Thyroid gland (tissue), 4 donors: Measurements from ENCODE around the gene PIEZO2. TPM values are rescaled to one million over a fixed set of nuclear protein-coding genes. Genes with fewer than 3 reads are reported as not detected.

Experiments
- microRNA-seq: library from miRNA; unstranded; fragments of <30 nt; microRNA quantifications from one replicate; pipeline ENCODE4, GENCODE V29; 2016
- small RNA-seq: library from RNA; depleted of rRNA; stranded (forward); fragments of <200 nt; gene quantifications from one replicate; pipeline ENCODE3, GENCODE V24; 2016
- total RNA-seq, 4 donors: library from RNA; depleted of rRNA; stranded (reverse); fragments of >200 nt; gene quantifications; one replicate each; pipeline ENCODE4 v1.2.3, GENCODE V29; 2016

PIEZO2 gene
- total RNA-seq, 4 donors from 2014 or later: 5.0 to 13.8 (median 6.1) TPM

Small RNAs within 50 kb of the gene (microRNA-seq; reads per million reads assigned to microRNA genes)
- gene MIR6788: 2.2 reads per million

Small RNAs within 50 kb of the gene (small RNA-seq; reads per million reads assigned to genes)
- not detected for gene AP001180.3
- gene AP001180.5: not detected
- not detected for gene MIR6788
